ENCODE results near the gene RELB. TPM values are rescaled to one million over a fixed set of nuclear protein-coding genes. Genes with fewer than 3 reads are reported as not detected.

Gene RELB
- polyA plus RNA-seq, 1 donor from 2014 or later: 1.1 TPM

DNA sequence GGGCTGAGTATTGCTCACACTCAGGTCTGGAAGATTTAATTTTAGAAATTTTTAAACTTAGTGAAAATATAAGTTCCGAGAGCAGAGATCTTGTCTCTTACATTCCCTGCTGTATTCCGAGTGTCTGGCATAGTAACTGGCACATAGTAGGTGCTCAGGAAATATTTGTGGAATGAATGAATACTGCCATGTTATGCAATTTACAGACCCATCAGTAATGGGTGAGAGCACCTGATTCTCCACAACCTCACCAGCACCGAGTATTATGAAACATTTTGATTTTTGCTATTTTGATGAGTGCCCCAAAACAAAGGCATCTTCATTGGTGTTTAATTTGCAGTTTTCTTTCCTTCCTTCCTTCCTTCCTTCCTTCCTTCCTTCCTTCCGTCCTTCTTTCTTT is 21.8 kb downstream of the RELB start:
- Histone ChIP-seq H3K4me3 (ENCODE audit: low read length) (no peak overlapping the region), H3K4me2 (ENCODE audit: low read length) (no peak overlapping the region), H3K9ac (ENCODE audit: low read length) (no peak overlapping the region), H2AFZ (ENCODE audit: low read depth, low read length) (no peak overlapping the region), H3F3A (ENCODE audit: insufficient read depth, low read length, poor library complexity, severe bottlenecking) (no peaks in the 10 kb centered on the region), H3K36me3 (ENCODE audit: insufficient read depth, low read length) (no peaks in the 10 kb centered on the region), H3K9me3 (ENCODE audit: low read length) (no peaks in the 10 kb centered on the region), H4K20me1 (ENCODE audit: insufficient read depth) (no peaks in the 10 kb centered on the region), H3K27ac (ENCODE audit: low read length) (no peak overlapping the region), H3K9me2 (ENCODE audit: insufficient read depth, low read length) (no peaks in the 10 kb centered on the region), H3K27me3 (ENCODE audit: insufficient read depth, low read depth, low read length) (no peaks in the 10 kb centered on the region), H3K79me2 (replicated peaks; ENCODE audit: insufficient read depth, low read length) (no peaks in the 10 kb centered on the region)
- no peak for TF ChIP-seq SMC3 (conservative IDR thresholded peaks at IDR 0.05; ENCODE audit: poor library complexity)
- no peak for TF ChIP-seq MXI1 (conservative IDR thresholded peaks at IDR 0.05; ENCODE audit: poor library complexity, severe bottlenecking)
- TF ChIP-seq, protein P1, sequence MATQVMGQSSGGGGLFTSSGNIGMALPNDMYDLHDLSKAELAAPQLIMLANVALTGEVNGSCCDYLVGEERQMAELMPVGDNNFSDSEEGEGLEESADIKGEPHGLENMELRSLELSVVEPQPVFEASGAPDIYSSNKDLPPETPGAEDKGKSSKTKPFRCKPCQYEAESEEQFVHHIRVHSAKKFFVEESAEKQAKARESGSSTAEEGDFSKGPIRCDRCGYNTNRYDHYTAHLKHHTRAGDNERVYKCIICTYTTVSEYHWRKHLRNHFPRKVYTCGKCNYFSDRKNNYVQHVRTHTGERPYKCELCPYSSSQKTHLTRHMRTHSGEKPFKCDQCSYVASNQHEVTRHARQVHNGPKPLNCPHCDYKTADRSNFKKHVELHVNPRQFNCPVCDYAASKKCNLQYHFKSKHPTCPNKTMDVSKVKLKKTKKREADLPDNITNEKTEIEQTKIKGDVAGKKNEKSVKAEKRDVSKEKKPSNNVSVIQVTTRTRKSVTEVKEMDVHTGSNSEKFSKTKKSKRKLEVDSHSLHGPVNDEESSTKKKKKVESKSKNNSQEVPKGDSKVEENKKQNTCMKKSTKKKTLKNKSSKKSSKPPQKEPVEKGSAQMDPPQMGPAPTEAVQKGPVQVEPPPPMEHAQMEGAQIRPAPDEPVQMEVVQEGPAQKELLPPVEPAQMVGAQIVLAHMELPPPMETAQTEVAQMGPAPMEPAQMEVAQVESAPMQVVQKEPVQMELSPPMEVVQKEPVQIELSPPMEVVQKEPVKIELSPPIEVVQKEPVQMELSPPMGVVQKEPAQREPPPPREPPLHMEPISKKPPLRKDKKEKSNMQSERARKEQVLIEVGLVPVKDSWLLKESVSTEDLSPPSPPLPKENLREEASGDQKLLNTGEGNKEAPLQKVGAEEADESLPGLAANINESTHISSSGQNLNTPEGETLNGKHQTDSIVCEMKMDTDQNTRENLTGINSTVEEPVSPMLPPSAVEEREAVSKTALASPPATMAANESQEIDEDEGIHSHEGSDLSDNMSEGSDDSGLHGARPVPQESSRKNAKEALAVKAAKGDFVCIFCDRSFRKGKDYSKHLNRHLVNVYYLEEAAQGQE (IDR thresholded peaks at IDR 0.05; ENCODE audit: borderline replicate concordance): no peak
- TF ChIP-seq TAF1 (IDR thresholded peaks at IDR 0.05; ENCODE audit: low read depth): no peak
- TF ChIP-seq RAD21 (conservative IDR thresholded peaks at IDR 0.05): no peak

DNA sequence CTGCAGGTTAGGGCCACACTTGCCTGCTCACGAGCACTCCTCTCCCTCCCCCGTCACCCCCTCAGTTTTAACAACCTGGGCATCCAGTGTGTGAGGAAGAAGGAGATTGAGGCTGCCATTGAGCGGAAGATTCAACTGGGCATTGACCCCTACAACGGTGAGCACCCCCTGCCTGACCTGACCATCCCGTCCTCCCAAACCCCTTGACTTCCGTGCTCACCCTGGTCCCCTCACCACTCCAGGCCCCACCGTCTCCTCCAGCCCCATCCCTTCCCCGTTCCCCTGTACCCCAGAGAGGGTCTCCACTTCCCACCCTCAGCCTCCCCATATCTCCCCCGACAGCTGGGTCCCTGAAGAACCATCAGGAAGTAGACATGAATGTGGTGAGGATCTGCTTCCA is 24.0 kb downstream of the RELB start:
- H3K27ac ChIP-seq (ENCODE audit: low read length): no peak overlapping the region
- TF ChIP-seq, protein P1 (IDR thresholded peaks at IDR 0.05; ENCODE audit: borderline replicate concordance): no peak
- no peak for TF ChIP-seq RAD21 (conservative IDR thresholded peaks at IDR 0.05)
- TF ChIP-seq, protein P2, sequence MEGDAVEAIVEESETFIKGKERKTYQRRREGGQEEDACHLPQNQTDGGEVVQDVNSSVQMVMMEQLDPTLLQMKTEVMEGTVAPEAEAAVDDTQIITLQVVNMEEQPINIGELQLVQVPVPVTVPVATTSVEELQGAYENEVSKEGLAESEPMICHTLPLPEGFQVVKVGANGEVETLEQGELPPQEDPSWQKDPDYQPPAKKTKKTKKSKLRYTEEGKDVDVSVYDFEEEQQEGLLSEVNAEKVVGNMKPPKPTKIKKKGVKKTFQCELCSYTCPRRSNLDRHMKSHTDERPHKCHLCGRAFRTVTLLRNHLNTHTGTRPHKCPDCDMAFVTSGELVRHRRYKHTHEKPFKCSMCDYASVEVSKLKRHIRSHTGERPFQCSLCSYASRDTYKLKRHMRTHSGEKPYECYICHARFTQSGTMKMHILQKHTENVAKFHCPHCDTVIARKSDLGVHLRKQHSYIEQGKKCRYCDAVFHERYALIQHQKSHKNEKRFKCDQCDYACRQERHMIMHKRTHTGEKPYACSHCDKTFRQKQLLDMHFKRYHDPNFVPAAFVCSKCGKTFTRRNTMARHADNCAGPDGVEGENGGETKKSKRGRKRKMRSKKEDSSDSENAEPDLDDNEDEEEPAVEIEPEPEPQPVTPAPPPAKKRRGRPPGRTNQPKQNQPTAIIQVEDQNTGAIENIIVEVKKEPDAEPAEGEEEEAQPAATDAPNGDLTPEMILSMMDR (IDR thresholded peaks at IDR 0.05; ENCODE audit: poor library complexity, severe bottlenecking): no peak
- TF ChIP-seq EP300 (conservative IDR thresholded peaks at IDR 0.05; ENCODE audit: poor library complexity, severe bottlenecking): no peak
- TF ChIP-seq SMC3 (conservative IDR thresholded peaks at IDR 0.05; ENCODE audit: poor library complexity): no peak
- no peak for TF ChIP-seq EZH2 (IDR thresholded peaks at IDR 0.05; ENCODE audit: borderline replicate concordance, insufficient read depth, low read length, poor library complexity, severe bottlenecking)
- TF ChIP-seq MXI1 (conservative IDR thresholded peaks at IDR 0.05; ENCODE audit: poor library complexity, severe bottlenecking): no peak
- TF ChIP-seq POLR2AphosphoS5 (IDR thresholded peaks at IDR 0.05): no peak
- no peak for TF ChIP-seq TAF1 (IDR thresholded peaks at IDR 0.05; ENCODE audit: low read depth)
- H4K20me1 ChIP-seq (ENCODE audit: insufficient read depth): no peaks in the 10 kb centered on the region
- H3K27me3 ChIP-seq (ENCODE audit: insufficient read depth, low read depth, low read length): no peaks in the 10 kb centered on the region
- H3K9ac ChIP-seq (ENCODE audit: low read length): no peak overlapping the region
- H3K9me2 ChIP-seq (ENCODE audit: insufficient read depth, low read length): no peaks in the 10 kb centered on the region
- H3K36me3 ChIP-seq (ENCODE audit: insufficient read depth, low read length): no peaks in the 10 kb centered on the region
- no peak overlapping the region for H3K4me2 ChIP-seq (ENCODE audit: low read length)
- H3K79me2 ChIP-seq (replicated peaks; ENCODE audit: insufficient read depth, low read length): no peaks in the 10 kb centered on the region
- no peaks in the 10 kb centered on the region for H3K9me3 ChIP-seq (ENCODE audit: low read length)
- no peaks in the 10 kb centered on the region for H3F3A ChIP-seq (ENCODE audit: insufficient read depth, low read length, poor library complexity, severe bottlenecking)
- H3K4me3 ChIP-seq (ENCODE audit: low read length): no peak overlapping the region
- H2AFZ ChIP-seq (ENCODE audit: low read depth, low read length): no peak overlapping the region

Measured in neural cell (in vitro differentiated cells).